Pancreas (tissue), 10 donors: Measurements from ENCODE around the gene BFSP2. TPM values are rescaled to one million over a fixed set of nuclear protein-coding genes. Genes with fewer than 3 reads are reported as not detected.

Experiments
- ATAC-seq, 4 donors: fragments of 200-7000 bp; cut with Tn5 transposase; one replicate each; pipeline versions ENCODE4 v1.8.0 to v1.9.1; 2020; ENCODE audit warnings: mild to moderate bottlenecking in 4 of 4, moderate library complexity in 4 of 4
- DNase-seq, 6 donors: peaks; one replicate each; pipeline ENCODE4 v3.0.0-alpha.2; 2020
- FAIRE-seq: peaks from 2 replicates; lab custom pipeline; 2012; peaks lifted over from hg19 to GRCh38; lab: Jason Lieb, UNC
- H3K27ac ChIP-seq, 4 donors: fragments of 200-600 bp; sonication (generic); 1 replicate in 3 of 4; 2 replicates in 1 of 4; pipeline versions ENCODE4 v1.5.0 to v1.8.0; 2020
- H3K27me3 ChIP-seq, 4 donors: fragments of 200-600 bp; one replicate each; pipeline ENCODE4 v1.8.0; 2021
- H3K36me3 ChIP-seq, 3 donors: fragments of 200-600 bp; sonication (generic) in 1 of 3; one replicate each; pipeline versions ENCODE4 v1.5.0 to v1.8.0; 2020 to 2021
- H3K4me1 ChIP-seq, 3 donors: fragments of 200-600 bp; one replicate each; pipeline ENCODE4 v1.8.0; 2021
- H3K4me3 ChIP-seq, 4 donors: fragments of 200-600 bp; sonication (generic) in 2 of 4; one replicate each; pipeline versions ENCODE4 v1.5.0 to v1.8.0; 2020 to 2021
- H3K9me3 ChIP-seq, 4 donors: fragments of 200-600 bp; one replicate each; pipeline ENCODE4 v1.8.0; 2021
- WGBS, 2 donors: extraction: QIAGEN DNeasy Blood & Tissue Kit; methylation state at CpG; one replicate each; pipeline ENCODE4 v1.1.7; 2013; 5-methylcytosine and 5-hydroxymethylcytosine counted together
- intact Hi-C, 3 donors: fragments of 100-400 bp; cut with DNase I; formaldehyde crosslinking; loops; one replicate each; pipeline versions ENCODE4 v1.11.1 to v1.14.2; 2022
- polyA plus RNA-seq, 2 donors: library from polyadenylated mRNA; stranded (reverse); fragments of 200-250 nt; gene quantifications; one replicate each; pipeline ENCODE4 v1.2.3, GENCODE V29; 2013
- total RNA-seq, 6 donors: library from RNA; stranded (reverse); fragmentation: NEBNext Ultra II Directional in 4 of 6; extraction: Animal tissue kit (Norgen Biotek cat#: 25700) in 4 of 6; gene quantifications; one replicate each; pipeline versions ENCODE4 v1.2.1 to v1.2.4, GENCODE V29; 2021 to 2023
- TF ChIP-seq, protein P1 (sequence below), 4 donors: fragments of 200-600 bp; sonication (generic) in 3 of 4; IDR thresholded peaks; one replicate each; pipeline versions ENCODE4 v1.5.0 to v1.8.0; 2021; ENCODE audit warnings: antibody characterized with exemption in 4 of 4
- donor health status: healthy with polysubstance abuse.
- donor health status: DM: no; HTN: no; CAD: no; lungs with moderate emphysema.
- donor health status: DM: no; HTN: no; CAD: no.
- donor health status: control.
- donor health status: control.
- donor health status: Bipolar disorder and iron deficiency.
- donor health status: DM: yes; HTN: yes; CAD: no.
- donor health status: DM: no; HTN: no; CAD: no.
- donor health status: DM: no; HTN: no; CAD: no.
- donor health status: DM: yes; HTN: yes; CAD: no.

BFSP2 gene
- total and polyA plus RNA-seq, 8 donors = not detected

DNA sequence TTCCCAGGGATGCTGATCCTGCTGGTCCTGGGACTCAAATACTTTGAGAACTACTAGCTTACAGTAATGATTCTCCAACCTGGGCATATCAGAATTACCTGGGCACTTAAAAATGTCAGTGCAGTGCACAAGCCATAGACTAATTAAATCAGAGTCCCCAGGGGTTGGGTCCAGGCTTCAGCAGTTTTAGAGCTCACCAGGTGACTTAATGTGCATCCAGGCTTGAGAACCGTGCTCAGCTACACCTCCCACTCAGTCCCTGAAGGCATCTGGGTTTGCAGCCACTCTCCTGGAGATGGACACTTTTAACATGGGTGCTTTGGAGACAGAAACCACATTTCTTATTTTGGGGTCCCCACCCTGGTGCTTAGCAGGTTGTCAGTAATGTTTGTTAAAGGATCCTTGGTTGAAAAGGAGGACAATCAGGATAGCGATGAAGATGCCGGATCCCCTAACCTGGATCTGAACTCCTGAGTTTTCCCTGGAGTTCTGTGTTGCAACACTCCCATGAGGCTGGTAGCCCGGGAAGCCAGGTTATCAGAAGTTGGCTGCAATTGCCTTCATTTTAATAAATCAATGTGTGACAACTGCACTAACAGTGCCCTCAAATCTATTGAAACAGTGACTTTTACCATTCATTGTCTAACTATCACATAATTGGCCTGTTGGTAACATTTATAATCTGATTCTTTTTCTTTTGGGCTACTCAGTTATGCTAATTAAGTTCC is 48.1 kb downstream of the BFSP2 start:
- DNase-seq = peak in 1 of 6 donors; percentile 23
- Histone ChIP-seq H3K36me3 (no peaks in the 10 kb centered on the region), H3K9me3 (no peaks in the 10 kb centered on the region), H3K27me3 (no peaks in the 10 kb centered on the region), H3K27ac (no peak overlapping the region), H3K4me1 (peaks cover 0 to 17% (median 0%) of the 10 kb centered on the region in 3 donors), H3K4me3 (no peak overlapping the region)
- FAIRE-seq = no peak
- ATAC-seq = peak; percentile 58 to 75 (median 72)
- WGBS, 2 donors = 34 to 36% methylated on average over 4 of the region's 4 CpGs
- intact Hi-C loops = no loop called here
- TF ChIP-seq, protein P1, sequence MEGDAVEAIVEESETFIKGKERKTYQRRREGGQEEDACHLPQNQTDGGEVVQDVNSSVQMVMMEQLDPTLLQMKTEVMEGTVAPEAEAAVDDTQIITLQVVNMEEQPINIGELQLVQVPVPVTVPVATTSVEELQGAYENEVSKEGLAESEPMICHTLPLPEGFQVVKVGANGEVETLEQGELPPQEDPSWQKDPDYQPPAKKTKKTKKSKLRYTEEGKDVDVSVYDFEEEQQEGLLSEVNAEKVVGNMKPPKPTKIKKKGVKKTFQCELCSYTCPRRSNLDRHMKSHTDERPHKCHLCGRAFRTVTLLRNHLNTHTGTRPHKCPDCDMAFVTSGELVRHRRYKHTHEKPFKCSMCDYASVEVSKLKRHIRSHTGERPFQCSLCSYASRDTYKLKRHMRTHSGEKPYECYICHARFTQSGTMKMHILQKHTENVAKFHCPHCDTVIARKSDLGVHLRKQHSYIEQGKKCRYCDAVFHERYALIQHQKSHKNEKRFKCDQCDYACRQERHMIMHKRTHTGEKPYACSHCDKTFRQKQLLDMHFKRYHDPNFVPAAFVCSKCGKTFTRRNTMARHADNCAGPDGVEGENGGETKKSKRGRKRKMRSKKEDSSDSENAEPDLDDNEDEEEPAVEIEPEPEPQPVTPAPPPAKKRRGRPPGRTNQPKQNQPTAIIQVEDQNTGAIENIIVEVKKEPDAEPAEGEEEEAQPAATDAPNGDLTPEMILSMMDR (IDR thresholded peaks at IDR 0.05) = no peak

DNA sequence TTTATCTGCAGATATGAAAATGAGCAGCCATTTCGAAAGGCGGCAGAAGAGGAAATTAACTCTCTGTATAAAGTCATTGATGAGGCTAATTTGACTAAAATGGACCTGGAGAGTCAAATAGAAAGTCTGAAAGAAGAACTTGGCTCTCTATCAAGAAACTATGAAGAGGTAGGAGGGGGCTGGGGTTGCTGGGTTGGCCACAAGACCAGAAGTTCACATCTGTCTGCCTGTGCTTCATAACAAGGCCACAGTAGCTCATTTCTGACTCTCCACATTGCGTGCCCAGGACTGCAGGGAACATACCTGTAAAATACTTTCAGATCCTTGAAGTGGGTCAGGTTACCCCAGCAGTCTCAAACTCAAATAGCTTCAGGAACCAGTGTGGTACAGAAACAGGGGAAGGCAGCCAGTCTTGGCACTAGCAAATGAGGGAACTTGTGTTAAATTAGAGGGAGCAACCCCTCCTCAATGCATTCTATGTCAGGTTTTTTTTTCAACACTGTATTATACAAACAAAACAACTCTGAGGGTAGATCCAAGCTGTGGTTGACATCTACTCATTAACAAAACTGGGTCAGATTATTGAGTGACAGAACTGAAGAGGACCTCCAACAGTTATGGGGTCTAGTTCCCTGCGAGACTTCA is 48.7 kb downstream of the BFSP2 start:
- DNase-seq = no peak
- H3K27me3 ChIP-seq = no peaks in the 10 kb centered on the region
- ATAC-seq = peak in 2 of 4 donors; percentile 46 to 55

DNA sequence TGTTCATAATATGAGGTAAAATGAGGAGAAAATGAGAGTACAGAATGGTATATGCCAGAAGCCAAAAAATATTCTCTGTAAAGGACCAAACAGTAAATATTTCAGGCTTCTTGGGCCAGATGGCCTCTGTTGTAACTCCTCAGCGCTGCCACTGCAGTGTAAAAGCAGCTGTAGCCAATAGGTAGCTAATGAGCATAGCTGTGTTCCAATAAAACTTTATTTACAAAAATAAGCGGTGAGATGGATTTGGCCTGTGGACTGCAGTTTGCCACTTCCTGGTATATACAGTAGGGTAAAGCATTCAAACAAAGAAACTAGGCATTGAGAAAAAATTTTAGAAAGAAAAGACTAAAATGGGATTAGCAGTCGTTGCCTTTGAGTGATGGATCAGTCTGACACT is 51.5 kb downstream of the BFSP2 start:
- no peaks in the 10 kb centered on the region for H3K27me3 ChIP-seq
- no peak for DNase-seq
- TF ChIP-seq, protein P1 (IDR thresholded peaks at IDR 0.05) = no peak
- peaks cover 0 to 11% (median 0%) of the 10 kb centered on the region in 3 donors for H3K4me1 ChIP-seq
- intact Hi-C loops = no loop called here
- FAIRE-seq = no peak
- no peaks in the 10 kb centered on the region for H3K36me3 ChIP-seq
- H3K27ac ChIP-seq = no peak overlapping the region
- no peaks in the 10 kb centered on the region for H3K9me3 ChIP-seq
- ATAC-seq = no peak
- 96 to 98% methylated on average over 3 of the region's 3 CpGs for WGBS, 2 donors
- no peak overlapping the region for H3K4me3 ChIP-seq

More for the DNA sequence above, 48.7 kb downstream of the BFSP2 start:
- no peaks in the 10 kb centered on the region for H3K9me3 ChIP-seq
- H3K4me1 ChIP-seq = peaks cover 0 to 17% (median 0%) of the 10 kb centered on the region in 3 donors
- H3K36me3 ChIP-seq = no peaks in the 10 kb centered on the region
- H3K4me3 ChIP-seq = no peak overlapping the region
- intact Hi-C loops = no loop called here
- no peak for FAIRE-seq
- 37 to 50% methylated on average over 4 of the region's 4 CpGs for WGBS, 2 donors
- TF ChIP-seq, protein P1 (IDR thresholded peaks at IDR 0.05) = no peak
- H3K27ac ChIP-seq = peak overlapping the region in 1 of 4 donors; percentile 4

DNA sequence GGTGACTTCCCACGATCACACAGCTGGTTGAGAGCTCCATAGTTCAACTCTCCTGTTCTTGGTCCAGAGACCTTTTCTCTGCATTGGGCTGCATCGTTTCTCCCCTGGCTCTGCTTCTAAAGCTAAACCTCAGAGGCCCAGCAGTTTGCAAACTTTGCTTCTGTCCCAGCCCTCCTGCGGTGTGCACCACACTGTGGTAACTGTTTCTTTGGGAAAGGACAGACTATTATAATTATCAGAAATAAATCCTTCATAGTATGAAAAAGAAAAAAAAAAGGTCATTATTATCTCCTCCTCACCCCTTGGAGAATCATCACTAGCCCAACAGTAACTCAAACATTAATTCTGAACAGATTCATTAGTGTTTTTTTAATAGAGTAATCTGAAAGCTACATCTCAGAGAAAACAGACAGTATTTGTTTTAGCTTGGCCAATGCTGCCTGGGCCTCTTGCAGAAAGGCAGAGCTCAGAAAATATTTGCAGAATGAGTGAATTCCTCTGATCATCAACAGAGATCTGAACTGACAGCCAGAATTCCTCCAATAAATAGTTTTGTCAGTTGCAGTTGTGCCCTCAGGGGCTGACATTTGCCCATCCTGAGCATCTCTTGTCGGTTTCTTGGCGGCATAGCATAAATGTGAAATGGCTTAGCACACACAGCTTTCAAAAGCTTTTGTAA is 52.9 kb downstream of the BFSP2 start:
- H3K36me3 ChIP-seq = no peaks in the 10 kb centered on the region
- ATAC-seq = no peak
- H3K27ac ChIP-seq = no peak overlapping the region
- DNase-seq = no peak
- H3K9me3 ChIP-seq = no peaks in the 10 kb centered on the region
- intact Hi-C loops = no loop called here
- peaks cover 0 to 10% (median 0%) of the 10 kb centered on the region in 3 donors for H3K4me1 ChIP-seq
- TF ChIP-seq, protein P1 (IDR thresholded peaks at IDR 0.05) = no peak
- H3K27me3 ChIP-seq = no peaks in the 10 kb centered on the region
- H3K4me3 ChIP-seq = no peak overlapping the region
- FAIRE-seq = no peak
- WGBS, 2 donors = 67 to 80% methylated on average over 5 of the region's 5 CpGs
